ENCODE measurements around the gene SLC25A30.
"Not testable (repeated sequence)": the region's sequence is repeated elsewhere in the genome, so short reads cannot be mapped to it uniquely, and the experiment has no call there.

The SLC25A30 gene

DNA sequence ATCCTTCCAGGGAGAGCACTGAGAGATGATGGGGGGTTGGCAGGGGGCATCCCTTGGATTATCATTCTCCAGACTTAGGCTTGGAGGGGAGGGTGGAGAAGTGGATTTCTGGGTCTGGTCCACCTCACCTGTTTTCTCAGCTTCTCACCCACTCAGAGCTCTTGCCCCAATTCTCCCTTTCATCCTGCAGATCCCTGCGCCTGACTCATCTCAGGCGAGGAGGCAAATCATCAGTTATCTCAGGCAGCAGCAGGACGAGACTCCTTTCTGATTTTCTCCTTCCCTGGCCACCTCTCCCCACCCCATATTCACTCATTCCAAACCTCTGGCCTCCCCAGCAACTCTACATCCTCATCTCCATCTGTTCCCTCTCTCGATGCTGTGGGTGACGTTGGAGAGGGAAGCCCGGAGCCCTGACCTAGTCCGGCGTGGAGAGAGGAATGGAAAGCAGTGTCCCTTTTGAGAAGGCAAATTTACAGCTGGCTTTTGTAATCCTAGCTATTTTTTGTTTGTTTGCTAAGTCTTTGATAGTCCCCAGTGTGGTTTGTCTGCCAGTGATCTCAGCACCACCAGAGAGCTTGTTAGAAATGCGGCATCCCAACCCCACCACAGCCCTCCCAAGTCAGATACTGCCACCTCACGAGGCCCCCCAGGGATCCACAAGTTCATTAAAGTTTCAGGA lies 53.2 kb downstream of the SLC25A30 start:
- DNase-seq, result no peak

DNA sequence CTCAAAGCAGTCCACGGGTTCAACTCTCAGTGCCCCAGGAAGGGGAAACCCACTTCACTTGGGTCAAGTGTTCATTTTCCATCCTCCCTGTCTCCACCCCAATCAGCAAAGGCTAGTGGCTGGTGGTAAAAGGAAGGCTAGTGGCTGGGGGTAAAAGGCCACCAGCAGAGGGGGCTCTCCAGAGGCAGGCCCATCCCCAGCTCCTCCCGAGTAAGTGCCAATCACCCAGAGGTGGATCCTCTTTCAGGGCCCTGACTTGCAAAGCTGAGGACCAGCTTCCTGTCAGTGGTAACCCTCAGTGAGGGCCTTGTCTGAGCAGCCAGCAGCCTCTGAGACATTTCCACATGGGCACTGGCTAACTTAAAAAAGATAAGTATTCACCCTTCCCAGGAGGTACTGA lies 55.2 kb downstream of the SLC25A30 start:
- no peak for DNase-seq

DNA sequence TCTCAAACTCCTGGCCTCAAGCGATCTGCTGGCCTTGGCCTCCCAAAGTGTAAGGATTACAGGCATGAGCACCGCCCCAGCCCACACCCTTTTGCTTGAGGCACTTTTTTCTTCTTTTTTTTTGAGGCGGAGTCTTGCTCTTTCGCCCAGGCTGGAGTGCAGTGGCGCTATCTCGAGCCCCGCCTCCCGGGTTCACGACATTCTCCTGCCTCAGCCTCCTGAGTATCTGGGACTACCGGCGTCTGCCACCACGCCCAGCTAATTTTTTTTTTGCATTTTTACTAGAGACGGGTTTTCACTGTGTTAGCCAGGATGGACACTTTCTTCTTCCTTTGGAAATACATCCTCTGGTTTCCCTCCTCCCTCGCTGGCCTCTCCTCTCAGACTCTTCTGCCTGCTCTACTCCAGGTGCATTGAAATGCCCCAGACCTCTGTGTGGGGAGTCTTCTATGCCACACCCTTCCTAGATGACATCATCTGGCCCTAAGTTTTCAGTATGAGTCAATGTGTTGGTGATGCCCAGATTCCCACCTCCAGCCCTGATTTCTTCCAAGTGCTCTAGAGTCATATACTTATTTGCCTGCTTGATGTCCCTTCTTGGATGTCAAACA lies 56.5 kb downstream of the SLC25A30 start:
- DNase-seq, result no peak

DNA sequence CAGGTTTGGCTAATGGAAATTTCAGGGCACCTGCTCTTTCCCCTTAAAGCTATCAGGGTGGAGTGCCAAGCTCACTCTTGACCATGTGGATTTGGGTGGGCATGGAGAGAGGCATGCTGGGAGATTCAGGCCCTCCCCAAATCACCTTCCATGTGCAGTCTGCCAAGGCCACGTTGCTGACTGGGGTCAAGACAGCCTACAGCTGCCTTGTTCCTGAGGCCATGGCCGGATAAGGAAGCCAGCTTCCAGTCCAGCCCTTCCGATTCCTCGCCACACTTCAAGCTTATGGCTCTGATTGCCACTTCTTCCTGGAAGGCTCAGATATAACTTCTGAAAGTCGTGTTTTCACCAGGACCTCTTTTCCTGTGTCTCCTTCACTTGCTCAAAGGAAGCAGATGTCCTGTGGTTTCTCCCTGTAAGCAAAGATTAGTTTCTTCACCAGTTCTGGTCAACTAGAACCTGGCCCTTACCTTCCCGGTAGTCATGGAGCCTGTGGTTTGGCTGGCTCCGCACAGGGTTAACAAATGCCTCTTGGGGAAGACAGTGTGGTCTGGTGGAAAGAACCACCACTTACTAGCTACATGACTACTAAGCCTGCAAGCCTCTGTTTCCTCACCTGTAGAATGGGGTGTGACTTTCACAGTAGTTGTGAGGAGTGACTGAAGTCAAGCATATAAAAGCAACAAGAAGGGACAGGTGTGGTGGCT lies 61.1 kb downstream of the SLC25A30 start:
- DNase-seq, result no peak

DNA sequence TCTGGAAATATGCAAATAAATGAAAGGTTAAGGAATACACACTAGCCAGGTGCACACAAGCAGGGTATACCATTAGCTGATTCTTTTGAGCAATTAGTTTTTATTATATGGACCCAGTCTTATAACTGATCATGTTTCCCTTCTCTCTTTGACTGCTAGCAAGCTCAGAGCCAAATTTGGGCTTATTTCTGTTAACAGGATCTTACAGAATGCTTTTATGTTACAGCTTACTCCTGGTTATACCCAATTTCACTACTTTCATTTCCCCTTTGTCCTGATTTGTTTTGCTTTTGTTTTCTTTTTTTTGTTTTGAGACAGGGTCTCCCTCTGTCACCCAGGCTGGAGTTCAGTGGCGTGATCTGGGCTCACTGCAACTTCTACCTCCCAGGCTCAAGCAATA lies 64.3 kb downstream of the SLC25A30 start:
- no peak for DNase-seq

DNA sequence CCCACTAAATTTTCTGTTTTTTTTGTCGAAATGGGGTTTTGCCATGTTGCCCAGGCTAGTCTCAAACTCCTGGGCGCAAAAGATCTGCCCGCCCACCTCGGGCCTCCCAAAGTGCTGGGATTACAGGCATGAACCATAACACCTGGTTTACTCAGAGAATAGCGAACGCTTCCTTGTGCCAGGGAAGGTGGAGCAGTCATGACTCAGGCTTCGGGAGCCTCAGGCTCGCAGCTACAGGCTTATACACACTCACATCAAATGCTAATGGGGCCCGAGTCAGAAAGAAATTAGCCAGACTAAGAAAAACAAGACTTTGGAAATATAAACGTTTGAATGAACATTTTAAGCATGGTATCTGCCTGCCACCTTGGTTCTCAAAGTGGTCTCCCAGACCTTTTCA lies 66.1 kb downstream of the SLC25A30 start:
- DNase-seq, result no peak

DNA sequence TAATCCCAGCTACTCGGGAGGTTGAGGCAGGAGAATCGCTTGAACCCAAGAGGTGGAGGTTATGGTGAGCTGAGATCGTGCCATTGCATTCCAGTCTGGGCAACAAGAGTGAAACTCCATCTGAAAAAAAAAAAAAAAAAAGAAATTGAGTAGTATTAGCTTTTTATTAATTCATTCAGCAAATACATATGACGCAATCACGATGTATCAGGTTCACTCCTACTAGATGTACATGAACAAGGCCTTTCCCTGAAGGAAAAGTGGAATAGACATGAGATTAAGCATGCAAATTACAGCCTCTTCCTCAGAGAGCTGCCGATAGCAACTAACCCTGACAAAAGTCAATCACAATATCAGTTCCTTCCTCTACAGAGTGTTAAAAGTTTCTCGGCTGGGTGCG lies 68.0 kb downstream of the SLC25A30 start:
- DNase-seq, result no peak

DNA sequence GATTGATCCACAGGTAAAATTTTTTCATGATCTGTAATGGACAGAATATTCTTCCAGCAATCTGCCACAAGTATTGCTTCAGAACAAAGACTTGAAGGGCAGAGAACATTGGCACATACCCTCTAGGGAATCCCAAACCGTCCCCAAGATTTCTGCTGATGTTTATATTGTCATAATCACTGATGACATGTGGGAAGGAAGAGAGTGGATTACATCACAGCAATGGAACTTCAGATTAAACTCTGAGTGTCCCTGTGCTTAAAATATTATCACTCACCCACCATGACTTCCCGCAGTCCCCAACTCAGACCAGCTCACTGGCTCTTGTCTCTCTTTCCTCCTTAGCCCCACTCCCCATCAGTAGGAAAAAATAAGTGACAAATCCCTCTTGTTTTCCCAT lies 68.7 kb downstream of the SLC25A30 start:
- no peak for DNase-seq

DNA sequence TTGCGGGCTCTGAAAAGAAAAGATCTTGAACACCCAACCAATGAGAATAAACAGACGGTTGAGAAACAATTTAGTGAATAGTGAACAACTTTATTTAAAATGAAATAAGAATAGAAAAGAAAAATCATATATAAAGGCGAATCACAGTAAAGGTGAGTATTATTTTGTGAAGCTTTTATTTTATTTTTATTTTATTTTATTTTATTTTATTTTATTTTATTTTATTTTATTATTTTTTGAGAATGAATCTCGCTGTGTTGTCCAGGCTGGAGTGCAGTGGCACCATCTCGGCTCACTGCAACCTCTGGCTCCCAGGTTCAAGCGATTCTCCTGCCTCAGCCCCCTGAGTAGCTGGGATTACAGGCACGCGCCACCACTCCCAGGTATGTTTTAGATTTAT lies 74.1 kb downstream of the SLC25A30 start:
- DNase-seq, result not testable (repeated sequence)
